SK-N-SH (cell line): ENCODE data around the gene UBASH3B.

ENCODE experiments used
- EZH2phosphoT487 ChIP-seq: fragments of 200-600 bp; sonication (generic); IDR thresholded peaks from 2 replicates; pipeline ENCODE4 v1.6.1; 2017; ENCODE audit warnings: low read depth, mixed run types, mild to moderate bottlenecking, antibody characterized with exemption, moderate library complexity, borderline replicate concordance
- TAF1 ChIP-seq: IDR thresholded peaks from 2 replicates; pipeline ENCODE4 v1.6.1; 2012; ENCODE audit warnings: low read depth, mild to moderate bottlenecking, low read length, moderate library complexity, borderline replicate concordance
- YY1 ChIP-seq: IDR thresholded peaks from 2 replicates; pipeline ENCODE4 v1.4.0; 2012; ENCODE audit warnings: low read depth, mild to moderate bottlenecking
- TF ChIP-seq, protein P1 (sequence below): IDR thresholded peaks from 2 replicates; pipeline ENCODE4 v1.6.1; 2012; ENCODE audit warnings: mild to moderate bottlenecking, low read depth, low read length, moderate library complexity
- TF ChIP-seq, protein P2 (sequence below): IDR thresholded peaks from 2 replicates; pipeline ENCODE4; 2012
- TF ChIP-seq, protein P3 (sequence below): fragments of 150-350 bp; IDR thresholded peaks from 2 replicates; pipeline ENCODE4 v1.6.1; 2017; ENCODE audit warnings: antibody characterized with exemption, low read length, low read depth, borderline replicate concordance
- TF ChIP-seq, protein P4 (sequence below): fragments of 200-600 bp; sonication (generic); IDR thresholded peaks from 2 replicates; pipeline ENCODE4 v1.6.1; 2017; ENCODE audit warnings: antibody characterized with exemption, mild to moderate bottlenecking, moderate library complexity

DNA sequence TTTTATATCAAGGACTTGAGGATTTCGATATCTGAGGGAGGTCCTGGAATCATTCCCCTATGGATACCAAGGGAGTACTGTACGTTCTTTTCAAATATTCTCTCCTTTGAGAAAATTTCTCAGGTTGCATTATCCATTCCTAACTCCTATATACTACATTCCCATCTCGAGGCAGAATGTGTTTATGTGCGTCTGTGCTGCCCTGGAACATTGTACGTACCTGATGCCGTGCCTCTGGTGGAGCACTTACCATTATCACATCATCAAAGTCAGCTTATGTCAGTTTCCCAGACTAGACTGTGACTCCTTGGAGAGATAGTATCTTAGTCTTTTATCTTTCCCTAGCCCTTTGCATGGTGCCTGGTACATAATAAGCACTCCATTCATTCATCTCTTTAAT lies 21.7 kb downstream of the UBASH3B start:
- TF ChIP-seq, protein P1, sequence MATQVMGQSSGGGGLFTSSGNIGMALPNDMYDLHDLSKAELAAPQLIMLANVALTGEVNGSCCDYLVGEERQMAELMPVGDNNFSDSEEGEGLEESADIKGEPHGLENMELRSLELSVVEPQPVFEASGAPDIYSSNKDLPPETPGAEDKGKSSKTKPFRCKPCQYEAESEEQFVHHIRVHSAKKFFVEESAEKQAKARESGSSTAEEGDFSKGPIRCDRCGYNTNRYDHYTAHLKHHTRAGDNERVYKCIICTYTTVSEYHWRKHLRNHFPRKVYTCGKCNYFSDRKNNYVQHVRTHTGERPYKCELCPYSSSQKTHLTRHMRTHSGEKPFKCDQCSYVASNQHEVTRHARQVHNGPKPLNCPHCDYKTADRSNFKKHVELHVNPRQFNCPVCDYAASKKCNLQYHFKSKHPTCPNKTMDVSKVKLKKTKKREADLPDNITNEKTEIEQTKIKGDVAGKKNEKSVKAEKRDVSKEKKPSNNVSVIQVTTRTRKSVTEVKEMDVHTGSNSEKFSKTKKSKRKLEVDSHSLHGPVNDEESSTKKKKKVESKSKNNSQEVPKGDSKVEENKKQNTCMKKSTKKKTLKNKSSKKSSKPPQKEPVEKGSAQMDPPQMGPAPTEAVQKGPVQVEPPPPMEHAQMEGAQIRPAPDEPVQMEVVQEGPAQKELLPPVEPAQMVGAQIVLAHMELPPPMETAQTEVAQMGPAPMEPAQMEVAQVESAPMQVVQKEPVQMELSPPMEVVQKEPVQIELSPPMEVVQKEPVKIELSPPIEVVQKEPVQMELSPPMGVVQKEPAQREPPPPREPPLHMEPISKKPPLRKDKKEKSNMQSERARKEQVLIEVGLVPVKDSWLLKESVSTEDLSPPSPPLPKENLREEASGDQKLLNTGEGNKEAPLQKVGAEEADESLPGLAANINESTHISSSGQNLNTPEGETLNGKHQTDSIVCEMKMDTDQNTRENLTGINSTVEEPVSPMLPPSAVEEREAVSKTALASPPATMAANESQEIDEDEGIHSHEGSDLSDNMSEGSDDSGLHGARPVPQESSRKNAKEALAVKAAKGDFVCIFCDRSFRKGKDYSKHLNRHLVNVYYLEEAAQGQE, result no peak
- TF ChIP-seq YY1 (no peak), EZH2phosphoT487 (no peak), TAF1 (no peak)
- TF ChIP-seq, protein P2, sequence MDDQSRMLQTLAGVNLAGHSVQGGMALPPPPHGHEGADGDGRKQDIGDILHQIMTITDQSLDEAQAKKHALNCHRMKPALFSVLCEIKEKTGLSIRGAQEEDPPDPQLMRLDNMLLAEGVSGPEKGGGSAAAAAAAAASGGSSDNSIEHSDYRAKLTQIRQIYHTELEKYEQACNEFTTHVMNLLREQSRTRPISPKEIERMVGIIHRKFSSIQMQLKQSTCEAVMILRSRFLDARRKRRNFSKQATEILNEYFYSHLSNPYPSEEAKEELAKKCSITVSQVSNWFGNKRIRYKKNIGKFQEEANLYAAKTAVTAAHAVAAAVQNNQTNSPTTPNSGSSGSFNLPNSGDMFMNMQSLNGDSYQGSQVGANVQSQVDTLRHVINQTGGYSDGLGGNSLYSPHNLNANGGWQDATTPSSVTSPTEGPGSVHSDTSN, result no peak
- TF ChIP-seq, protein P3, sequence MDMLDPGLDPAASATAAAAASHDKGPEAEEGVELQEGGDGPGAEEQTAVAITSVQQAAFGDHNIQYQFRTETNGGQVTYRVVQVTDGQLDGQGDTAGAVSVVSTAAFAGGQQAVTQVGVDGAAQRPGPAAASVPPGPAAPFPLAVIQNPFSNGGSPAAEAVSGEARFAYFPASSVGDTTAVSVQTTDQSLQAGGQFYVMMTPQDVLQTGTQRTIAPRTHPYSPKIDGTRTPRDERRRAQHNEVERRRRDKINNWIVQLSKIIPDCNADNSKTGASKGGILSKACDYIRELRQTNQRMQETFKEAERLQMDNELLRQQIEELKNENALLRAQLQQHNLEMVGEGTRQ, result no peak
- TF ChIP-seq, protein P4, sequence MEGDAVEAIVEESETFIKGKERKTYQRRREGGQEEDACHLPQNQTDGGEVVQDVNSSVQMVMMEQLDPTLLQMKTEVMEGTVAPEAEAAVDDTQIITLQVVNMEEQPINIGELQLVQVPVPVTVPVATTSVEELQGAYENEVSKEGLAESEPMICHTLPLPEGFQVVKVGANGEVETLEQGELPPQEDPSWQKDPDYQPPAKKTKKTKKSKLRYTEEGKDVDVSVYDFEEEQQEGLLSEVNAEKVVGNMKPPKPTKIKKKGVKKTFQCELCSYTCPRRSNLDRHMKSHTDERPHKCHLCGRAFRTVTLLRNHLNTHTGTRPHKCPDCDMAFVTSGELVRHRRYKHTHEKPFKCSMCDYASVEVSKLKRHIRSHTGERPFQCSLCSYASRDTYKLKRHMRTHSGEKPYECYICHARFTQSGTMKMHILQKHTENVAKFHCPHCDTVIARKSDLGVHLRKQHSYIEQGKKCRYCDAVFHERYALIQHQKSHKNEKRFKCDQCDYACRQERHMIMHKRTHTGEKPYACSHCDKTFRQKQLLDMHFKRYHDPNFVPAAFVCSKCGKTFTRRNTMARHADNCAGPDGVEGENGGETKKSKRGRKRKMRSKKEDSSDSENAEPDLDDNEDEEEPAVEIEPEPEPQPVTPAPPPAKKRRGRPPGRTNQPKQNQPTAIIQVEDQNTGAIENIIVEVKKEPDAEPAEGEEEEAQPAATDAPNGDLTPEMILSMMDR, result no peak
